Cardiac septum (tissue), 1 donor: Measurements from ENCODE around the gene NSA2. TPM values are rescaled to one million over a fixed set of nuclear protein-coding genes. Genes with fewer than 3 reads are reported as not detected.
"Not testable (repeated sequence)": the region's sequence is repeated elsewhere in the genome, so short reads cannot be mapped to it uniquely, and the experiment has no call there.

Source experiments
- DNase-seq: peaks from one replicate; pipeline ENCODE4 v3.0.0-alpha.2; 2020; ENCODE audit warnings: low spot score
- intact Hi-C: fragments of 100-400 bp; cut with DNase I; formaldehyde crosslinking; loops from one replicate; pipeline ENCODE4 v1.14.0; 2022
- long read RNA-seq: library from polyadenylated mRNA; unstranded; transcript quantifications from one replicate; pipeline ENCODE4 v2.0.0, GENCODE V29; 2021
- total RNA-seq: library from RNA; stranded (reverse); fragmentation: NEBNext Ultra II Directional; extraction: Animal tissue kit (Norgen Biotek cat#: 25700); gene quantifications from one replicate; pipeline ENCODE4 v1.2.1, GENCODE V29; 2021
- donor health status: DM: no; HTN: no; CAD: no.

The NSA2 gene
- 34.2 TPM for total RNA-seq
- long read RNA-seq, full-length matches to known transcripts: 2 of 3 reads
- long read RNA-seq, partial matches to known transcripts: 0 of 3 reads
- long read RNA-seq, other reads (novel, unspliced or antisense): 1 of 3 reads

DNA sequence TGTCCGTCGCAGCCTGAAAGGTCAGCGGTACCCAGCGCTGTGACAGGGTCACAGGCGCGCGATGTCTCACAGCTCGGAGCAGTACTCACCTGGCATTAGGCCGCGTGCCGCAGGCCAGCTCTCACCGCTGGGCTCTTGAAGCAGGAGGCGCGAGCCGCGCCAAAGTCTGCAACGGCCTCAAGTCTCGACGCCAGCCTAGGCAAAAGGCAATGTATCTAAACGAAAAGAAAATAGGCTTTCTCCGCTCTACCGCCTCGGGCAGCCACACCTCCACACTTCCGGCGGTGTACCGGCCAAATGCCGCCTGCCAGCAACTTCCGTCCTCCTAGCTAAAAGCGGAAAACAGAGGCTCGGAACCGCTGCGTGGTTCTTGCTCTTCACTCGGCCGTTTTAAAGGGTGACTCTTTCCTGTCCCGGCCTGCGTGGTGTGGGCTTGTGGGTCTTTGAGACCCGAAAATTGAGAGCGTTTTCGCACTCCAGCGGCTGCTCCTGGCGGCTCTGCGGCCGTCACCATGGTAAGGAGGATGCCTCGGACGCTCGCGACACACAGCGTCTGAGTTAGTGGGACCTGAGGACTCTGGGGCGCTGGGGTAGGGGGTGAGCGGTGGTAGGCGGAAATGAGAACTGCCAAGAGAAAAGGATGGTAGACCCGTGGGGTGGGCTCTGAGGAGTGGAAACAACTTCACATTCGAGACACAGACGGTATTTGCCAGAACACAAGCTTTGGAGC, at the start of gene NSA2, which contains the start of gene GFM2:
Gene NSA2, plus strand, starts transcription at position 401 of the 730 bp plus-strand sequence. Its CDS starts 112 bp downstream, at position 513.
Gene GFM2, minus strand, starts transcription at position 269 of the 730 bp plus-strand sequence. CDS start 3,375 bp downstream, outside the sequence.
- peak; percentile 97 for DNase-seq
- intact Hi-C loops: loop anchor here (1.0 kb wide), 1 partner anchor 152 kb away; no protein-coding TSS in a partner anchor

DNA sequence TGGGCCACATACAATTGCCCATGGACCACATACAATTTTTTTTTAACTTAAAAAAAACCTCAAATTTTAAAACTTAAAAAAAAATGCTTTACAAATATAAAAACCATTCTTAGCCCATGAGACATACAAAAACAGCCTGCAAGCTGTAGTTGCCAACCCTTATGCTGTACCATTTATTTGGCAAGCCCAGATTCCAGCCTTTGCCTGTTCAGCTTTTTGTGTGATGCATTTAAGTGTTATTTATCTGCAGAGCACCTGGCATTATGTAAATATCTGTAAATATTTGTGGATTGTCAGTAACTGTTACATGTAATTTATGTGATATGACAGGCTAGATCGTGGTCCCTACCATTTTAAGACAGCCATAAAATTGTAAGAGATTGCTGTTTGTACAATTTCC, 49.5 kb upstream of the NSA2 start:
- no peak for DNase-seq
- intact Hi-C loops: no loop called here

GRCh38 chr5:74722271-74722670, 44.8 kb upstream of the NSA2 start:
- intact Hi-C loops: no loop called here

GRCh38 chr5:74725331-74725730, 41.7 kb upstream of the NSA2 start:
- no peak for DNase-seq
- intact Hi-C loops: no loop called here

More at GRCh38 chr5:74722271-74722670, 44.8 kb upstream of the NSA2 start:
- DNase-seq: no peak

GRCh38 chr5:74736759-74737158, 30.3 kb upstream of the NSA2 start:
- intact Hi-C loops: no loop called here
- DNase-seq: no peak

DNA sequence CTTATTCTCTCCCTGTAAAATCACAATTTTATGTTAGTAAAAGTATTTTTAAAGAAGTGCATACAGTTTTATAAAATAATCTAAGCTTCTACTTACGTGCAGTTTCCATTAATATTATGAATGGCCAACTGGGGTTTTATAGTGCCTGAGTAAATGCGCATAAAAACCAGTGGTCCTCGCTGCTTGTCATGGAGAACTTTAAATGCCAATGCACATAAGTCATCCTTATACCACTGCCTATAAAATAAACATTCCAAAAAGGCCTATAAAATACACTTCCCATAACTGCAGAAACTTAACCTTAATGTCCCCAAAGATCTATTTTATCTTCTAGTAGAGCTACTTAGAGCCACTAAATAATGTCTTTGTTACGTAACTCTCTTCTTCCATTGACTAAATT, 28.6 kb upstream of the NSA2 start:
- DNase-seq: no peak
- intact Hi-C loops: no loop called here

- DNase-seq, intact Hi-C loops: not testable (repeated sequence)
These were observed 18.3 kb upstream of the NSA2 start for GRCh38 chr5:74748742-74749141.

GRCh38 chr5:74761241-74761640, 5.8 kb upstream of the NSA2 start:
- intact Hi-C loops: no loop called here
- no peak for DNase-seq

- intact Hi-C loops: no loop called here
- no peak for DNase-seq
These were observed 4.5 kb upstream of the NSA2 start for GRCh38 chr5:74762599-74762998.

GRCh38 chr5:74763504-74763903, 3.5 kb upstream of the NSA2 start:
- intact Hi-C loops: no loop called here
- no peak for DNase-seq

DNA sequence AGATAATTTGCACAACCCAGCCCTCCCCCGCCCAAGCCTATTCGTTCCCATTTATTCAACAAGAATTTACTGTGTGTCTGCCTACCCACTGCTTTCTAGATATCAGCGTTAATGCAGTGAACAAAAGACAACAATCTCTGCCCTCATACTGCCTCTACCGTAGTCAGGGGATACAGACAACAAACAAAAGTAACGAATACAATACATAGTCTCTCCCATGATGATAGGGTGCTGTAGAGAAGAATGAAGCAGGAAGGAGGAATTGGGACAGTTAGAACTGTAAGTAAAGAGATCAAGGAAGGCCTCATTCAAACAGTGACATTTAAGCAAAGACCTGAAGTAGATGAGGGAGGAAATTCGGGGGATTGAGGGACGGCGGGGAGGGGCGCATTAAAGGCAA, 1.8 kb upstream of the NSA2 start:
- DNase-seq: no peak
- intact Hi-C loops: no loop called here

GRCh38 chr5:74765929-74766328, 1.1 kb upstream of the NSA2 start:
- intact Hi-C loops: loop anchor here (1.0 kb wide), 1 partner anchor 153 kb away; no protein-coding TSS in a partner anchor

DNA sequence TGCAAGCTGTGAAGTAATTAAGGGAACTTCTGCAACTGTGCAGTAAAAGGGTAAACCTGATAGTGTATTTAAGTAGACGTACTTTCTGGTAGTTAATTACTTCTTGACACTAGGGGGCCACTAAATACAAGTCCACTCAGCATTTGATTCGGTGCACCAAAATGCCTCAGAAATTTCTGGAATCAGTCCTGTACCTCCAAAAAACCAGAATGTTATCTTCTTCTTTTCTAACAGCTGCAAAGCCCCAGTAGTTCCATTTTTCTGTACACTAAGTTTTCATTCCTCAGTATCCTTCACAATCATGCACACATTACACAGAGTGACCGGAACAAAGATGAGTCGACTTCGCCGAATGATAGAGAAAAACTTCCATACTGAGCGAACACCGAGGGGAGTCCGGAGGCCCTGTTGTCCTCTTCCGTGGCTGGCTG, 616 bp upstream of the NSA2 start:
- intact Hi-C loops: loop anchor here (1.0 kb wide), 1 partner anchor 153 kb away; no protein-coding TSS in a partner anchor

More at GRCh38 chr5:74765929-74766328, 1.1 kb upstream of the NSA2 start:
- no peak for DNase-seq

GRCh38 chr5:74767579-74767913, 497 bp downstream of the NSA2 start:
- no peak for DNase-seq
- intact Hi-C loops: no loop called here

More for the DNA sequence above, 616 bp upstream of the NSA2 start:
- no peak for DNase-seq

- DNase-seq: no peak
- intact Hi-C loops: no loop called here
These were observed 5.3 kb downstream of the NSA2 start for GRCh38 chr5:74772359-74772758.

DNA sequence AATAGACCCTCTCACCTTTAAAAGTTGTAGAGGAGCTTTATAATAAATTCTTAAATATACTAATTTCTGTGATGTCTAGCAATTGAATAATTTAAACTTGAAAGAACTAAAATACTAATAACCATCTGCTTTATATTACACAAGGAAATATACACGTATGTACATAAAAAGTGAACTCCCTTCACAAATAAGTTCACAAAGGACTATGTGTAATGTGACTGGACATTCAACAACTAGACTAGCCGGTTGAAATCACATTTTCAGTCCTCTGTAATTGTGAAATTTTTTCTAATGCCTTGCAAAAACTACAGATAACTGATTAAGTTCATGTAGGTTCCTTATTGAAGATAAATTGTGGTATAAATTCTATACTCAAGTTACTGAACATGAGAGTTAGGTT, 11.6 kb downstream of the NSA2 start:
- DNase-seq: no peak
- intact Hi-C loops: no loop called here

- no peak for DNase-seq
- intact Hi-C loops: no loop called here
These were observed 19.8 kb downstream of the NSA2 start for GRCh38 chr5:74786851-74787250.

DNA sequence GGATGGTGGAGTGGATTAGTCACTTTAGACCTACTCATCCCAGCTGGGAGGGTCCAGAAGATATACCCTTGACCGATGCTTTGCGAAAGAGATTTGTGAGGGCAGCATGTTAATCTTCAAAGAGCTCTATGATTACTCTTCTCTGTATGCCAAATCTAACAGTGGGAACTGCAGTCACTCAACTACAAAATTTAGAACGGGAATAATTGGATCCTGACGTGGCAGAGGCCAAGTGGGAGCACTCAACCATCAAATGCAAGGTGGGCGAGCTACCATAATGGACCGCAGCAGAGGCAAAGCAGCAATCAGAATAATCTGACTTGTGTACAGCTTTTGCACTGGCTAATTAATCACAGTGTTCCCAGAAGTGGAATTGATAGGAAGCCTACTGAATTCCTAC, 20.4 kb downstream of the NSA2 start:
- intact Hi-C loops: no loop called here
- DNase-seq: no peak

- intact Hi-C loops, DNase-seq: not testable (repeated sequence)
These were observed 24.6 kb downstream of the NSA2 start for GRCh38 chr5:74791669-74792068.

GRCh38 chr5:74798977-74799911, 32.2 kb downstream of the NSA2 start:
- DNase-seq: no peak
- intact Hi-C loops: no loop called here
